ENCODE measurements around the gene LINS1. TPM values are rescaled to one million over a fixed set of nuclear protein-coding genes. Genes with fewer than 3 reads are reported as not detected.

LINS1 gene
- total RNA-seq, 1 experiment from 2014 or later, result 13.6 TPM

GRCh38 chr15:100650685-100651084, 48.7 kb upstream of the LINS1 start:
- Histone ChIP-seq H3K27me3 (ENCODE audit: control insufficient read depth, insufficient read depth, low read length) (no peaks in the 10 kb centered on the region), H3K4me1 (ENCODE audit: control insufficient read depth, insufficient read depth, low read length) (no peaks in the 10 kb centered on the region), H3K4me3 (ENCODE audit: low read depth in 2 of 2, low read length in 2 of 2) (no peak overlapping the region), H3K9me3 (ENCODE audit: control insufficient read depth, insufficient read depth, low read depth, low read length) (no peaks in the 10 kb centered on the region), H3K27ac (ENCODE audit: low read length) (no peak overlapping the region), H3K36me3 (ENCODE audit: control insufficient read depth, insufficient read depth, low read length) (no peaks in the 10 kb centered on the region)
- ATAC-seq (no peak), DNase-seq (ENCODE audit: low read depth, low spot score) (no peak)
- intact Hi-C loops (cut with micrococcal nuclease; ENCODE audit: unreplicated experiment), result no loop called here
- BruUV-seq (replicated peaks), result no TSS peak
- ChIA-PET CTCF (interaction anchor here (0.6 kb wide), 1 partner anchor 18 kb away, joined by 6 read pairs; no protein-coding TSS in a partner anchor), POLR2A (no interaction called here)
- no peak for TF ChIP-seq POLR2AphosphoS5 (IDR thresholded peaks at IDR 0.05; ENCODE audit: low read depth, low read length)
- TF ChIP-seq SIN3A (IDR thresholded peaks at IDR 0.05; ENCODE audit: borderline replicate concordance, insufficient read depth, low read depth, low read length), result no peak
- no peak for TF ChIP-seq TCF7L2 (IDR thresholded peaks at IDR 0.05; ENCODE audit: low read depth, low read length)
- no peak for TF ChIP-seq REST (IDR thresholded peaks at IDR 0.05; ENCODE audit: insufficient read depth in 1 of 2, low read depth in 2 of 2, low read length in 1 of 2)
- TF ChIP-seq CTCF (IDR thresholded peaks at IDR 0.05), result no peak
- in situ Hi-C loops (cut with HindIII; ENCODE audit: low pct_unique_long_range_greater_than_20kb, low sequenced_read_pairs), result no loop called here

- ChIA-PET POLR2A (no interaction called here), CTCF (no interaction called here)
- no peaks in the 10 kb centered on the region for H3K9me3 ChIP-seq (ENCODE audit: control insufficient read depth, insufficient read depth, low read depth, low read length)
- TF ChIP-seq SIN3A (IDR thresholded peaks at IDR 0.05; ENCODE audit: borderline replicate concordance, insufficient read depth, low read depth, low read length) (no peak), CTCF (IDR thresholded peaks at IDR 0.05) (no peak), POLR2AphosphoS5 (IDR thresholded peaks at IDR 0.05; ENCODE audit: low read depth, low read length) (no peak), TCF7L2 (IDR thresholded peaks at IDR 0.05; ENCODE audit: low read depth, low read length) (no peak), REST (IDR thresholded peaks at IDR 0.05; ENCODE audit: insufficient read depth in 1 of 2, low read depth in 2 of 2, low read length in 1 of 2) (no peak)
- H3K27me3 ChIP-seq (ENCODE audit: control insufficient read depth, insufficient read depth, low read length), result no peaks in the 10 kb centered on the region
- no peaks in the 10 kb centered on the region for H3K36me3 ChIP-seq (ENCODE audit: control insufficient read depth, insufficient read depth, low read length)
- in situ Hi-C loops (cut with HindIII; ENCODE audit: low pct_unique_long_range_greater_than_20kb, low sequenced_read_pairs), result no loop called here
- no peak overlapping the region for H3K27ac ChIP-seq (ENCODE audit: low read length)
- no peaks in the 10 kb centered on the region for H3K4me1 ChIP-seq (ENCODE audit: control insufficient read depth, insufficient read depth, low read length)
- BruUV-seq (replicated peaks), result no TSS peak
- H3K4me3 ChIP-seq (ENCODE audit: low read depth in 2 of 2, low read length in 2 of 2), result no peak overlapping the region
- DNase-seq (ENCODE audit: low read depth, low spot score) (no peak), ATAC-seq (no peak)
- intact Hi-C loops (cut with micrococcal nuclease; ENCODE audit: unreplicated experiment), result no loop called here
Measured at GRCh38 chr15:100648951-100649350, 47.0 kb upstream of the LINS1 start.
